Body of pancreas (tissue), 4 donors: ENCODE data around the gene RAB11FIP4. TPM values are rescaled to one million over a fixed set of nuclear protein-coding genes. Genes with fewer than 3 reads are reported as not detected.

Experiments used
- ATAC-seq: fragments of 150-250 bp; one replicate; pipeline ENCODE4 v1.9.1; 2016
- DNase-seq, 4 donors: peaks; one replicate each; pipeline ENCODE4 v3.0.0-alpha.2; 2019
- H3K27ac ChIP-seq, 4 donors: fragments of 200-600 bp; sonication (generic); 1 replicate in 3 of 4; 2 replicates in 1 of 4; pipeline versions ENCODE4 v1.5.1 to v1.6.1; 2016 to 2019; ENCODE audit warnings: mild to moderate bottlenecking in 1 of 4, mixed read lengths in 1 of 4, moderate library complexity in 1 of 4
- H3K27me3 ChIP-seq, 2 donors: fragments of 200-600 bp; sonication (generic); one replicate each; pipeline ENCODE4 v1.6.0; 2016; ENCODE audit warnings: mild to moderate bottlenecking in 1 of 2
- H3K36me3 ChIP-seq, 2 donors: fragments of 200-600 bp; sonication (generic); replicated peaks in 1 of 2; 2 replicates each; pipeline ENCODE4 v1.5.1; 2016; ENCODE audit warnings: low read depth in 2 of 2; ENCODE audit not compliant: insufficient read depth in 1 of 2
- H3K4me1 ChIP-seq: fragments of 200-600 bp; sonication (generic); one replicate; pipeline ENCODE4 v1.6.0; 2016
- H3K4me3 ChIP-seq, 2 donors: fragments of 200-600 bp; sonication (generic); 1 replicate in 1 of 2; 2 replicates in 1 of 2; pipeline ENCODE4 v1.5.1; 2016 to 2019
- H3K9me3 ChIP-seq, 3 donors: fragments of 200-600 bp; sonication (generic); 1 replicate in 2 of 3; 2 replicates in 1 of 3; pipeline ENCODE4 v1.5.1; 2016
- CTCF ChIP-seq, 7 experiments: fragments of 450-650 bp in 4 of 7; fragments of 200-600 bp in 3 of 7; sonication (generic) in 3 of 7; IDR thresholded peaks; one replicate each; pipeline ENCODE4 v1.5.1; 2016 to 2019; ENCODE audit warnings: antibody characterized with exemption in 7 of 7
- POLR2A ChIP-seq, 3 donors: fragments of 450-650 bp; IDR thresholded peaks; one replicate each; pipeline ENCODE4 v1.6.1; 2016; ENCODE audit warnings: antibody characterized with exemption in 3 of 3, mild to moderate bottlenecking in 2 of 3
- WGBS, 2 donors: methylation state at CpG; one replicate each; pipeline ENCODE4 v1.1.5; 2017; 5-methylcytosine and 5-hydroxymethylcytosine counted together
- intact Hi-C: fragments of 100-400 bp; cut with DNase I; formaldehyde crosslinking; loops from one replicate; pipeline ENCODE4 v1.15.1; 2023
- total RNA-seq, 2 donors: library from RNA; depleted of rRNA; stranded (reverse); fragments of >200 nt; gene quantifications; one replicate each; pipeline ENCODE4 v1.1.0, GENCODE V29; 2016

The RAB11FIP4 gene
- total RNA-seq, 2 donors from 2014 or later, result 37.2 to 38.7 TPM

GRCh38 chr17:31497994-31498826 lies 106.7 kb downstream of the RAB11FIP4 start:
- no peaks in the 10 kb centered on the region for H3K9me3 ChIP-seq
- no peak overlapping the region for H3K4me3 ChIP-seq
- 54 to 86% methylated on average over 3 to 10 of the region's 10 CpGs for WGBS, 2 donors
- intact Hi-C loops, result no loop called here
- H3K27ac ChIP-seq, result peak overlapping the region in 1 of 4 donors; percentile 21
- DNase-seq (peak in 2 of 4 donors; percentile 62 to 68), ATAC-seq (peak; percentile 10)
- no peaks in the 10 kb centered on the region for H3K36me3 ChIP-seq
- H3K27me3 ChIP-seq, result no peaks in the 10 kb centered on the region
- no peak for TF ChIP-seq POLR2A (IDR thresholded peaks at IDR 0.05)
- no peak for TF ChIP-seq CTCF (IDR thresholded peaks at IDR 0.05)
- peaks cover 78% of the 10 kb centered on the region for H3K4me1 ChIP-seq

GRCh38 chr17:31499771-31500554 lies 108.5 kb downstream of the RAB11FIP4 start:
- WGBS, 2 donors, result 6 to 9% methylated on average over 5 to 11 of the region's 11 CpGs
- Histone ChIP-seq H3K36me3 (no peaks in the 10 kb centered on the region), H3K4me1 (peaks cover 61% of the 10 kb centered on the region), H3K27ac (peak overlapping the region; percentile 40 to 70 (median 51)), H3K9me3 (no peaks in the 10 kb centered on the region), H3K27me3 (no peaks in the 10 kb centered on the region), H3K4me3 (no peak overlapping the region)
- peak; percentile 72 for ATAC-seq
- intact Hi-C loops, result no loop called here
- DNase-seq, result peak; percentile 54 to 79 (median 74)
- TF ChIP-seq POLR2A (IDR thresholded peaks at IDR 0.05) (no peak), CTCF (IDR thresholded peaks at IDR 0.05) (no peak)

- DNase-seq (no peak), ATAC-seq (no peak)
- Histone ChIP-seq H3K36me3 (no peaks in the 10 kb centered on the region), H3K4me3 (no peak overlapping the region), H3K9me3 (no peaks in the 10 kb centered on the region), H3K4me1 (peaks cover 34% of the 10 kb centered on the region), H3K27ac (no peak overlapping the region), H3K27me3 (no peaks in the 10 kb centered on the region)
- TF ChIP-seq POLR2A (IDR thresholded peaks at IDR 0.05) (no peak), CTCF (IDR thresholded peaks at IDR 0.05) (no peak)
- intact Hi-C loops, result no loop called here
- 100% methylated on average over 1 of the region's 1 CpG for WGBS, 2 donors
These were observed 115.0 kb downstream of the RAB11FIP4 start for GRCh38 chr17:31506517-31506916.

DNA sequence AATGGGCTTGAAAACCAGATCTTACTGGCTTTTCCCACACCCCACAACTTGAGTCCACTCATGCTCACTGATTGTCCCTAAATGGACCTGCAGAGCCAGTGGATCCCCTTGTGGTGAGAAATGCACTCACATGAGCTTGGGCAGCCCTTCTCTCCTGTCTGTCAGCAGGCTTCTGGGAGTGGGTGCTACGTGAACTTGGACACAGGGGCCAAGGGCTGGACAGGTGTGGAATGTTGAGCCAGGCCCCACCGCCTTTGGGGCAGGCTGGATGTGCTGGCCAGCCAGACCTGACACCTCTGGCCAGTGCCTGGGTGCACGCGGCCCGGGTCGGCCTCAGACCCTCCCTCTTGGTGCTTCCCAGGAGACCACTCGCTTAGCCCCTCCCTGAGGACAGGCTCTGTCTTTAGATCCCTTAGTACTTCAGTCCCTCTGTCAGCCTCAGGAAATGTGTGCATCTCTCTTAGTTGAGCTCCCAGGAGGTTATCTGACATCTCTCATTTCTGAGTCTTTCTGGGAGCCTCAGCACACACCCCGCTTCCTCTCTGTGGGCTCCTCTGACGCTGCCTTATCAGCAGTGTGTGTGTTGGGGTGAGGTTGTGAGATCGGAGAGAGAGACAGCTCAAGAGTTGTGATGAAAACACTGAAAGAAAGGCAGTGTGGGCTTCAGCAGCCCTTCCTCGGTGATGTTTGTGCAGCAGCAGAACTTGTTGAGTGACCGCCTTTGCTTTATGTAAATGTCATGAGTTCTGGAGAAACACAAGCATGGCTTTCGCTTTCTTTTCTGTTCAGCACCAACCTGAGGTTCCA lies 117.0 kb downstream of the RAB11FIP4 start:
- Histone ChIP-seq H3K27me3 (no peaks in the 10 kb centered on the region), H3K4me1 (peaks cover 42% of the 10 kb centered on the region), H3K27ac (peak overlapping the region in 1 of 4 donors; percentile 16), H3K36me3 (no peaks in the 10 kb centered on the region), H3K9me3 (no peaks in the 10 kb centered on the region), H3K4me3 (no peak overlapping the region)
- ATAC-seq (no peak), DNase-seq (no peak)
- intact Hi-C loops, result no loop called here
- WGBS, 2 donors, result 58 to 60% methylated on average over 8 to 13 of the region's 13 CpGs
- TF ChIP-seq POLR2A (IDR thresholded peaks at IDR 0.05) (no peak), CTCF (IDR thresholded peaks at IDR 0.05) (peak in 2 of 7 experiments; percentile 9 to 12)
